ENCODE data around the gene WDR45. TPM values are rescaled to one million over a fixed set of nuclear protein-coding genes. Genes with fewer than 3 reads are reported as not detected.

The WDR45 gene
- total RNA-seq, 6 donors from 2014 or later, result 55.9 to 165 (median 74.2) TPM

- H3K4me3 ChIP-seq, result no peak overlapping the region
- no peaks in the 10 kb centered on the region for H3K27me3 ChIP-seq
- peaks cover 0 to 34% (median 3%) of the 10 kb centered on the region in 4 donors for H3K36me3 ChIP-seq
- H3K4me1 ChIP-seq, result peaks cover 0 to under 1% (median under 1%) of the 10 kb centered on the region in 4 donors
- TF ChIP-seq POLR2A (IDR thresholded peaks at IDR 0.05) (no peak), EP300 (IDR thresholded peaks at IDR 0.05) (no peak), POLR2AphosphoS5 (IDR thresholded peaks at IDR 0.05) (no peak)
- TF ChIP-seq, protein P1, sequence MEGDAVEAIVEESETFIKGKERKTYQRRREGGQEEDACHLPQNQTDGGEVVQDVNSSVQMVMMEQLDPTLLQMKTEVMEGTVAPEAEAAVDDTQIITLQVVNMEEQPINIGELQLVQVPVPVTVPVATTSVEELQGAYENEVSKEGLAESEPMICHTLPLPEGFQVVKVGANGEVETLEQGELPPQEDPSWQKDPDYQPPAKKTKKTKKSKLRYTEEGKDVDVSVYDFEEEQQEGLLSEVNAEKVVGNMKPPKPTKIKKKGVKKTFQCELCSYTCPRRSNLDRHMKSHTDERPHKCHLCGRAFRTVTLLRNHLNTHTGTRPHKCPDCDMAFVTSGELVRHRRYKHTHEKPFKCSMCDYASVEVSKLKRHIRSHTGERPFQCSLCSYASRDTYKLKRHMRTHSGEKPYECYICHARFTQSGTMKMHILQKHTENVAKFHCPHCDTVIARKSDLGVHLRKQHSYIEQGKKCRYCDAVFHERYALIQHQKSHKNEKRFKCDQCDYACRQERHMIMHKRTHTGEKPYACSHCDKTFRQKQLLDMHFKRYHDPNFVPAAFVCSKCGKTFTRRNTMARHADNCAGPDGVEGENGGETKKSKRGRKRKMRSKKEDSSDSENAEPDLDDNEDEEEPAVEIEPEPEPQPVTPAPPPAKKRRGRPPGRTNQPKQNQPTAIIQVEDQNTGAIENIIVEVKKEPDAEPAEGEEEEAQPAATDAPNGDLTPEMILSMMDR (IDR thresholded peaks at IDR 0.05), result no peak
- no peak for ATAC-seq (ENCODE audit: low FRiP score in 2 of 2)
- peak in 1 of 2 donors; percentile 67 for DNase-seq
- H3K9me3 ChIP-seq, result no peaks in the 10 kb centered on the region
- H3K27ac ChIP-seq, result no peak overlapping the region
- 82% methylated on average over 30 of the region's 41 CpGs; no CpG with 5 or more reads in 1 of the 2 donors for WGBS, 2 donors
These were observed 12.2 kb downstream of the WDR45 start for GRCh38 chrX:49067285-49068120.

GRCh38 chrX:49066690-49067089 is 13.0 kb downstream of the WDR45 start:
- Histone ChIP-seq H3K36me3 (peaks cover 0 to 39% (median 3%) of the 10 kb centered on the region in 4 donors), H3K4me3 (no peak overlapping the region), H3K9me3 (no peaks in the 10 kb centered on the region), H3K4me1 (no peaks in the 10 kb centered on the region), H3K27ac (no peak overlapping the region), H3K27me3 (no peaks in the 10 kb centered on the region)
- TF ChIP-seq POLR2AphosphoS5 (IDR thresholded peaks at IDR 0.05) (no peak), EP300 (IDR thresholded peaks at IDR 0.05) (no peak), POLR2A (IDR thresholded peaks at IDR 0.05) (no peak)
- TF ChIP-seq, protein P1 (IDR thresholded peaks at IDR 0.05), result no peak
- no peak for ATAC-seq (ENCODE audit: low FRiP score in 2 of 2)
- no peak for DNase-seq
- WGBS, 2 donors, result 87 to 100% methylated on average over 2 to 8 of the region's 9 CpGs

GRCh38 chrX:49066278-49066677 is 13.4 kb downstream of the WDR45 start:
- Histone ChIP-seq H3K36me3 (peaks cover 0 to 39% (median 3%) of the 10 kb centered on the region in 4 donors), H3K9me3 (no peaks in the 10 kb centered on the region), H3K27me3 (no peaks in the 10 kb centered on the region), H3K27ac (no peak overlapping the region), H3K4me1 (no peaks in the 10 kb centered on the region), H3K4me3 (no peak overlapping the region)
- DNase-seq (no peak), ATAC-seq (ENCODE audit: low FRiP score in 2 of 2) (no peak)
- TF ChIP-seq POLR2AphosphoS5 (IDR thresholded peaks at IDR 0.05), result no peak
- TF ChIP-seq, protein P1 (IDR thresholded peaks at IDR 0.05), result no peak
- no peak for TF ChIP-seq POLR2A (IDR thresholded peaks at IDR 0.05)
- TF ChIP-seq EP300 (IDR thresholded peaks at IDR 0.05), result no peak
- 84 to 92% methylated on average over 2 of the region's 2 CpGs for WGBS, 2 donors

DNA sequence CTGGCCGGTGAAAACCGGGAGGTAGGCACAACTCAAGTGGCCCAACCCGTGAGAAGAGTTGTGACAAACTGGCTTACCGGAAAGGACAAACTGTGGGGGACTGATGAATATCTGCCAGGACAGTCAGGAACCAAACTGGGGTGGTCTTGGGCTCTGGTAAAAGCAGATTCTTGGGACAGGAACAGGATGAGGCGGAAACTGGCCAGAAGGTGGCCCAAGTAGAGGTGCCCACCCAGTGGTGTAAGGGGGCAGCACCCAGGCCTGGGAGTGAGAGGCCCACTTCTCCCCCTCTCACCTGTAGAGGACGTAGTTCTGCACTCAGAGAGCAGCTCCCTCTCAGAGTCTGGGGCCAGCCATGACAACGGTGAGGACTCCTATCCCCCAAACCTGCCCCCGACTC is 15.0 kb downstream of the WDR45 start:
- 82 to 92% methylated on average over 6 to 8 of the region's 8 CpGs for WGBS, 2 donors
- no peak overlapping the region for H3K4me3 ChIP-seq
- no peaks in the 10 kb centered on the region for H3K27me3 ChIP-seq
- DNase-seq (no peak), ATAC-seq (ENCODE audit: low FRiP score in 2 of 2) (no peak)
- H3K27ac ChIP-seq, result no peak overlapping the region
- TF ChIP-seq POLR2A (IDR thresholded peaks at IDR 0.05) (no peak), POLR2AphosphoS5 (IDR thresholded peaks at IDR 0.05) (no peak), EP300 (IDR thresholded peaks at IDR 0.05) (no peak)
- TF ChIP-seq, protein P1 (IDR thresholded peaks at IDR 0.05), result no peak
- peaks cover 0 to 39% (median 3%) of the 10 kb centered on the region in 4 donors for H3K36me3 ChIP-seq
- peaks cover 0 to 3% (median 0%) of the 10 kb centered on the region in 4 donors for H3K4me1 ChIP-seq
- H3K9me3 ChIP-seq, result no peaks in the 10 kb centered on the region
